Suprapubic skin (tissue), 4 donors: ENCODE measurements around the gene PITX1.

Source experiments
- EP300 ChIP-seq: sonication (generic); formaldehyde crosslinking; IDR thresholded peaks from one replicate; pipeline ENCODE4 v1.6.1; 2017; ENCODE audit warnings: antibody characterized with exemption
- POLR2A ChIP-seq, 2 donors: fragments of 450-650 bp; IDR thresholded peaks; one replicate each; pipeline ENCODE4 v1.6.1; 2017; ENCODE audit warnings: antibody characterized with exemption in 2 of 2, mild to moderate bottlenecking in 2 of 2, moderate library complexity in 2 of 2
- POLR2AphosphoS5 ChIP-seq, 3 donors: sonication (generic); formaldehyde crosslinking; IDR thresholded peaks; one replicate each; pipeline ENCODE4 v1.6.1; 2017; ENCODE audit warnings: antibody characterized with exemption in 3 of 3
- TF ChIP-seq, protein P1 (sequence below), 2 donors: fragments of 200-600 bp in 1 of 2; fragments of 450-650 bp in 1 of 2; sonication (generic) in 1 of 2; IDR thresholded peaks; one replicate each; pipeline ENCODE4 v1.5.1; 2016 to 2019; ENCODE audit warnings: antibody characterized with exemption in 2 of 2, mild to moderate bottlenecking in 1 of 2, moderate library complexity in 1 of 2

DNA sequence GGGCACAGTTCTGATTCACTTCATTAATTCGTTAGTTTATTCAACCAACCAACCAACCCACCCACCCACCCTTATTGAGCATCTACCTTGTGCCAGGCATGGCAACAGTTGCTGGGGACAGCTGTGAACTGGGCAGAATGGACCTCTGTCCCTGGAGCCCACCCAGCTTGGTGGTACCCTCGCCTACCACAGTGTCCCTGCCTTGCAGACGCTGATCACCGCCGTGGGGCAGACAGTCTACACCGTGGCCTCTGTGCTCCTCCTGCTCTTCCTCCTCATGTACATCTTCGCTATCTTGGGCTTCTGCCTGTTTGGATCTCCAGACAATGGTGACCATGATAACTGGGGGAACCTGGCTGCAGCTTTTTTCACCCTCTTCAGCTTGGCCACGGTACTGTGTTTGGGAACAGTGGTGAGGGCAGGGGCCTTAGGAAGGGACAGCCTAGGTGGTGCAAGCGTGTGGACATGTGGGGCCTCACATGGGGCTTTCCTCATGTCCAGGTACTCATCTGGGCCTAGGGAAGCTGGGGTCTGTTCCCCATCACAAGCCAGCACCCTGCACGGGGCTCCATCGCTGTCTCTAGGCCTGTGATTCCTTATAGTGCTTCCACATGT, 26.2 kb downstream of the PITX1 start:
- TF ChIP-seq, protein P1, sequence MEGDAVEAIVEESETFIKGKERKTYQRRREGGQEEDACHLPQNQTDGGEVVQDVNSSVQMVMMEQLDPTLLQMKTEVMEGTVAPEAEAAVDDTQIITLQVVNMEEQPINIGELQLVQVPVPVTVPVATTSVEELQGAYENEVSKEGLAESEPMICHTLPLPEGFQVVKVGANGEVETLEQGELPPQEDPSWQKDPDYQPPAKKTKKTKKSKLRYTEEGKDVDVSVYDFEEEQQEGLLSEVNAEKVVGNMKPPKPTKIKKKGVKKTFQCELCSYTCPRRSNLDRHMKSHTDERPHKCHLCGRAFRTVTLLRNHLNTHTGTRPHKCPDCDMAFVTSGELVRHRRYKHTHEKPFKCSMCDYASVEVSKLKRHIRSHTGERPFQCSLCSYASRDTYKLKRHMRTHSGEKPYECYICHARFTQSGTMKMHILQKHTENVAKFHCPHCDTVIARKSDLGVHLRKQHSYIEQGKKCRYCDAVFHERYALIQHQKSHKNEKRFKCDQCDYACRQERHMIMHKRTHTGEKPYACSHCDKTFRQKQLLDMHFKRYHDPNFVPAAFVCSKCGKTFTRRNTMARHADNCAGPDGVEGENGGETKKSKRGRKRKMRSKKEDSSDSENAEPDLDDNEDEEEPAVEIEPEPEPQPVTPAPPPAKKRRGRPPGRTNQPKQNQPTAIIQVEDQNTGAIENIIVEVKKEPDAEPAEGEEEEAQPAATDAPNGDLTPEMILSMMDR (IDR thresholded peaks at IDR 0.05), result no peak
- TF ChIP-seq POLR2A (IDR thresholded peaks at IDR 0.05), result no peak
- no peak for TF ChIP-seq EP300
- TF ChIP-seq POLR2AphosphoS5 (IDR thresholded peaks at IDR 0.05), result no peak
